HCT116 (cell line): ENCODE results near the gene ABHD12B. TPM values are rescaled to one million over a fixed set of nuclear protein-coding genes. Genes with fewer than 3 reads are reported as not detected.

Experiments used
- ATAC-seq: fragments of 200-7000 bp; cut with Tn5 transposase; 2 replicates; pipeline ENCODE4 v1.9.1; 2020; ENCODE audit warnings: mild to moderate bottlenecking, moderate library complexity
- BruUV-seq: library from RNA; stranded (reverse); fragments of 400-500 nt; replicated peaks from 2 replicates; lab custom pipeline; 2021; lab: Mats Ljungman, UMichigan
- CTCF ChIA-PET: fragments of 300-600 bp; sonication (Branson Sonifier 250); formaldehyde crosslinking; loops from one replicate; lab custom pipeline; 2021; ENCODE audit warnings: antibody characterized with exemption; lab: Charles Lee
- POLR2A ChIA-PET: fragments of 300-600, 350-600 bp; sonication (Branson Sonifier 250); formaldehyde crosslinking; loops from one replicate; lab custom pipeline; 2021; ENCODE audit warnings: antibody characterized with exemption; lab: Charles Lee
- RAD21 ChIA-PET, 2 experiments: fragments of 300-600 bp; sonication (Branson Sonifier 250); formaldehyde crosslinking; loops; one replicate each; lab custom pipeline; 2023; ENCODE audit warnings: low total read pairs in 2 of 2; ENCODE audit not compliant: uncharacterized antibody in 2 of 2, unreplicated experiment in 2 of 2, low non-redundant PET in 1 of 2; lab: Charles Lee
- DNase-seq: peaks from one replicate; pipeline ENCODE4 v3.0.0-alpha.2; 2010; ENCODE audit warnings: low read depth, low spot score
- H2AFZ ChIP-seq: fragments of 200-600 bp; shearing (Covaris generic), sonication (generic); 2 replicates; pipeline ENCODE4 v1.6.1; 2017; ENCODE audit warnings: low read depth, mixed run types, mixed read lengths, antibody characterized with exemption, low read length; ENCODE audit not compliant: poor library complexity, severe bottlenecking
- H3K27ac ChIP-seq: 2 replicates; pipeline ENCODE4 v1.5.1; 2012; ENCODE audit warnings: low read depth, low read length
- H3K27me3 ChIP-seq: fragments of 200-600 bp; sonication (generic); 2 replicates; pipeline ENCODE4 v1.6.1; 2016; ENCODE audit warnings: mixed run types, low read length, mixed read lengths; ENCODE audit not compliant: insufficient read depth
- H3K36me3 ChIP-seq, 2 experiments: fragments of 200-500 bp in 1 of 2; fragments of 200-600 bp in 1 of 2; sonication (Bioruptor generic) in 1 of 2; sonication (generic) in 1 of 2; 2 replicates each; pipeline versions ENCODE4 v1.5.1 to v1.6.1; 2014 to 2016; ENCODE audit warnings: low read length in 2 of 2, inconsistent platforms in 1 of 2, mixed read lengths in 1 of 2, mixed run types in 1 of 2; ENCODE audit not compliant: insufficient read depth in 2 of 2, control insufficient read depth in 1 of 2
- H3K4me1 ChIP-seq, 2 experiments: fragments of 200-600 bp in 1 of 2; sonication (generic) in 1 of 2; 2 replicates each; pipeline versions ENCODE4 v1.5.1 to v1.6.1; 2012 to 2017; ENCODE audit warnings: low read length in 2 of 2, inconsistent platforms in 1 of 2, mild to moderate bottlenecking in 1 of 2, mixed read lengths in 1 of 2, mixed run types in 1 of 2, moderate library complexity in 1 of 2; ENCODE audit not compliant: insufficient read depth in 2 of 2, control insufficient read depth in 1 of 2
- H3K4me2 ChIP-seq: fragments of 200-600 bp; sonication (generic); 2 replicates; pipeline ENCODE4 v1.6.1; 2017; ENCODE audit warnings: mixed run types, low read length, mixed read lengths
- H3K4me3 ChIP-seq, 2 experiments: fragments of 200-600 bp in 1 of 2; sonication (generic) in 1 of 2; replicated peaks in 1 of 2; 2 replicates each; pipeline ENCODE4 v1.5.1; 2011 to 2016; ENCODE audit warnings: low read length in 2 of 2, control low read depth in 1 of 2, low read depth in 1 of 2, mild to moderate bottlenecking in 1 of 2, mixed read lengths in 1 of 2, mixed run types in 1 of 2
- H3K79me2 ChIP-seq: fragments of 200-600 bp; sonication (generic); 2 replicates; pipeline ENCODE4 v1.6.1; 2017; ENCODE audit warnings: mild to moderate bottlenecking, mixed run types, low read length, moderate library complexity, mixed read lengths; ENCODE audit not compliant: insufficient read depth
- H3K9ac ChIP-seq: fragments of 200-600 bp; sonication (generic); 2 replicates; pipeline ENCODE4 v1.6.1; 2016; ENCODE audit warnings: low read length, mixed read lengths
- H3K9me2 ChIP-seq: fragments of 200-600 bp; sonication (generic), shearing (Covaris generic); 2 replicates; pipeline ENCODE4 v1.6.1; 2017; ENCODE audit warnings: mixed run types, mild to moderate bottlenecking, moderate library complexity; ENCODE audit not compliant: insufficient read depth
- H3K9me3 ChIP-seq, 2 experiments: fragments of 200-500 bp in 1 of 2; fragments of 200-600 bp in 1 of 2; sonication (Bioruptor generic) in 1 of 2; sonication (generic) in 1 of 2; 2 replicates each; pipeline ENCODE4 v1.6.1; 2014 to 2017; ENCODE audit warnings: low read length in 2 of 2, mixed read lengths in 2 of 2, inconsistent platforms in 1 of 2, low read depth in 1 of 2, mild to moderate bottlenecking in 1 of 2, mixed run types in 1 of 2, moderate library complexity in 1 of 2; ENCODE audit not compliant: control insufficient read depth in 1 of 2, insufficient read depth in 1 of 2
- H4K20me1 ChIP-seq: fragments of 200-600 bp; sonication (generic), shearing (Covaris generic); 2 replicates; pipeline ENCODE4 v1.6.1; 2017; ENCODE audit warnings: mixed run types, mild to moderate bottlenecking, moderate library complexity; ENCODE audit not compliant: insufficient read depth
- ATF3 ChIP-seq: IDR thresholded peaks from 2 replicates; pipeline ENCODE4 v1.6.1; 2012
- CTCF ChIP-seq, 3 experiments: fragments of 200-600 bp in 1 of 3; sonication (generic) in 1 of 3; IDR thresholded peaks in 2 of 3; conservative IDR thresholded peaks in 1 of 3; 2 replicates each; pipeline ENCODE4 v1.5.1; 2012 to 2017; ENCODE audit warnings: low read depth in 2 of 3, low read length in 2 of 3, antibody characterized with exemption in 1 of 3, borderline replicate concordance in 1 of 3, control low read depth in 1 of 3, mild to moderate bottlenecking in 1 of 3, mixed read lengths in 1 of 3, mixed run types in 1 of 3, moderate library complexity in 1 of 3; ENCODE audit not compliant: insufficient read depth in 1 of 3
- EGR1 ChIP-seq: IDR thresholded peaks from 2 replicates; pipeline ENCODE4 v1.6.1; 2012; ENCODE audit warnings: low read depth
- FOSL1 ChIP-seq: IDR thresholded peaks from 2 replicates; pipeline ENCODE4 v1.6.1; 2012; ENCODE audit warnings: low read depth
- POLR2A ChIP-seq: IDR thresholded peaks from 2 replicates; pipeline ENCODE4 v1.7.0; 2011; ENCODE audit warnings: borderline replicate concordance; ENCODE audit not compliant: insufficient read depth, insufficient read length; ENCODE audit errors: extremely low read depth
- REST ChIP-seq: IDR thresholded peaks from 2 replicates; pipeline ENCODE4 v1.6.1; 2012; ENCODE audit warnings: low read depth
- SP1 ChIP-seq: IDR thresholded peaks from 2 replicates; pipeline ENCODE4 v1.6.1; 2012; ENCODE audit warnings: low read depth
- SRF ChIP-seq: IDR thresholded peaks from 2 replicates; pipeline ENCODE4 v1.6.1; 2012; ENCODE audit warnings: low read depth
- intact Hi-C: fragments of 100-400 bp; cut with micrococcal nuclease; formaldehyde crosslinking; loops from 2 replicates; pipeline ENCODE4 v1.10.0; 2022
- total RNA-seq: library from RNA; stranded (reverse); gene quantifications from one replicate; pipeline ENCODE4 v1.2.1, GENCODE V29; 2021; ENCODE audit not compliant: unreplicated experiment

ABHD12B gene
- total RNA-seq, 1 experiment from 2014 or later, result 0.74 TPM

GRCh38 chr14:50946234-50946935, 74.5 kb downstream of the ABHD12B start:
- Histone ChIP-seq H3K36me3 (peaks cover 3 to 8% of the 10 kb centered on the region in 2 experiments; a peak in 3 of 4 replicates), H3K9ac (no peak overlapping the region), H3K27ac (no peak overlapping the region), H3K4me3 (no peak overlapping the region), H3K4me2 (no peak overlapping the region), H3K9me2 (no peaks in the 10 kb centered on the region), H4K20me1 (no peaks in the 10 kb centered on the region; the same call in 1 of the 2 replicates), H3K79me2 (peaks cover 29% of the 10 kb centered on the region), H2AFZ (no peak overlapping the region), H3K9me3 (no peaks in the 10 kb centered on the region), H3K4me1 (peaks cover 3 to 12% of the 10 kb centered on the region in 2 experiments; a peak in 3 of 4 replicates), H3K27me3 (no peaks in the 10 kb centered on the region)
- no peak for DNase-seq
- no peak for ATAC-seq
- ChIA-PET CTCF (no interaction called here), RAD21 (no interaction called here), POLR2A (interaction anchor here (1.0 kb wide), 1 partner anchor 9 kb away, joined by 3 read pairs; no protein-coding TSS in a partner anchor)
- intact Hi-C loops, result no loop called here
- TF ChIP-seq REST (no peak), EGR1 (no peak), SP1 (no peak), POLR2A (no peak), ATF3 (no peak), FOSL1 (no peak), SRF (no peak), CTCF (IDR thresholded peaks at IDR 0.05 in 2 of 3, conservative IDR thresholded peaks at IDR 0.05 in 1 of 3; ENCODE audit: borderline replicate concordance in 1 of 3, insufficient read depth in 1 of 3, low read depth in 2 of 3, low read length in 2 of 3) (no peak)
- BruUV-seq, result no TSS peak
